B cell (primary cell): Measurements from ENCODE around the gene SPG7. TPM values are rescaled to one million over a fixed set of nuclear protein-coding genes. Genes with fewer than 3 reads are reported as not detected.

Experiments
- ATAC-seq: fragments of 200-7000 bp; cut with Tn5 transposase; one replicate; pipeline ENCODE4 v1.10.0; 2021; ENCODE audit warnings: low read depth, mild to moderate bottlenecking, moderate number of reproducible peaks, moderate library complexity
- CTCF ChIA-PET: fragments of 350-600 bp; sonication (Branson Sonifier 250); formaldehyde crosslinking; loops from one replicate; lab custom pipeline; 2021; ENCODE audit warnings: antibody characterized with exemption, inconsistent platforms; lab: Charles Lee
- POLR2A ChIA-PET: fragments of 350-600 bp; sonication (Branson Sonifier 250); formaldehyde crosslinking; loops from one replicate; lab custom pipeline; 2021; ENCODE audit warnings: antibody characterized with exemption; lab: Charles Lee
- DNase-seq: peaks from one replicate; pipeline ENCODE4 v3.0.0; 2013
- H2AFZ ChIP-seq: 2 replicates; pipeline ENCODE4 v1.6.1; 2012; ENCODE audit warnings: mild to moderate bottlenecking, low read depth, low read length; ENCODE audit not compliant: insufficient read depth, poor library complexity, severe bottlenecking
- H3K27ac ChIP-seq, 2 donors: 1 replicate in 1 of 2; 2 replicates in 1 of 2; pipeline ENCODE4 v1.5.1; 2012 to 2013; ENCODE audit warnings: low read length in 2 of 2, mild to moderate bottlenecking in 2 of 2, moderate library complexity in 1 of 2
- H3K27me3 ChIP-seq, 4 experiments: fragments of 200-600 bp in 1 of 4; sonication (generic) in 1 of 4; replicated peaks in 1 of 4; 1 replicate in 2 of 4; 2 replicates in 2 of 4; pipeline versions ENCODE4 v1.6.1 to v1.7.0; 2013 to 2016; ENCODE audit warnings: low read length in 3 of 4, mild to moderate bottlenecking in 2 of 4, mixed read lengths in 1 of 4, moderate library complexity in 1 of 4; ENCODE audit not compliant: insufficient read depth in 4 of 4, control insufficient read depth in 3 of 4; ENCODE audit errors: control extremely low read depth in 1 of 4
- H3K36me3 ChIP-seq, 2 experiments: replicated peaks in 1 of 2; 1 replicate in 1 of 2; 2 replicates in 1 of 2; pipeline versions ENCODE4 v1.6.1 to v1.7.1; 2013; ENCODE audit warnings: low read length in 1 of 2; ENCODE audit not compliant: insufficient read depth in 2 of 2, control insufficient read depth in 1 of 2; ENCODE audit errors: control extremely low read depth in 1 of 2, extremely low read depth in 1 of 2
- H3K4me1 ChIP-seq, 2 donors: fragments of 200-600 bp in 1 of 2; sonication (generic) in 1 of 2; 1 replicate in 1 of 2; 2 replicates in 1 of 2; pipeline versions ENCODE4 v1.5.1 to v1.6.1; 2013 to 2017; ENCODE audit warnings: low read length in 2 of 2; ENCODE audit not compliant: control insufficient read depth in 2 of 2, insufficient read depth in 2 of 2
- H3K4me2 ChIP-seq: replicated peaks from 2 replicates; pipeline ENCODE3; 2012; ENCODE audit warnings: mild to moderate bottlenecking, low read depth, low read length; ENCODE audit not compliant: poor library complexity, severe bottlenecking
- H3K4me3 ChIP-seq, 5 experiments: fragments of 200-600 bp in 1 of 5; sonication (generic) in 1 of 5; 1 replicate in 3 of 5; 2 replicates in 2 of 5; pipeline versions ENCODE4 v1.5.1 to v1.7.0; 2011 to 2016; ENCODE audit warnings: low read length in 4 of 5, mild to moderate bottlenecking in 4 of 5, low read depth in 2 of 5, control low read depth in 1 of 5, moderate library complexity in 1 of 5; ENCODE audit not compliant: insufficient read depth in 1 of 5; ENCODE audit errors: control extremely low read depth in 1 of 5, extremely low read depth in 1 of 5
- H3K79me2 ChIP-seq: fragments of 200-600 bp; sonication (generic); one replicate; pipeline ENCODE4 v1.6.0; 2016; ENCODE audit warnings: low read length; ENCODE audit not compliant: control insufficient read depth, insufficient read depth
- H3K9ac ChIP-seq: fragments of 200-600 bp; sonication (generic); 2 replicates; pipeline ENCODE4 v1.6.1; 2017; ENCODE audit warnings: mild to moderate bottlenecking, low read length, moderate library complexity
- H3K9me3 ChIP-seq, 3 donors: one replicate each; pipeline versions ENCODE4 v1.6.1 to v1.7.1; 2013; ENCODE audit warnings: low read length in 2 of 3; ENCODE audit not compliant: control insufficient read depth in 2 of 3, insufficient read depth in 1 of 3; ENCODE audit errors: control extremely low read depth in 1 of 3
- H4K20me1 ChIP-seq: 2 replicates; pipeline ENCODE4 v1.6.0; 2012; ENCODE audit warnings: mild to moderate bottlenecking, low read length; ENCODE audit not compliant: insufficient read depth, control insufficient read depth, poor library complexity, severe bottlenecking
- H3K27ac Mint-ChIP-seq: one replicate; pipeline ENCODE4 v1.8.0; 2021; ENCODE audit warnings: mixed read lengths
- H3K27me3 Mint-ChIP-seq: one replicate; pipeline ENCODE4 v1.8.0; 2021; ENCODE audit warnings: mixed read lengths
- H3K4me1 Mint-ChIP-seq: one replicate; pipeline ENCODE4 v1.8.0; 2021; ENCODE audit warnings: mixed read lengths
- H3K4me3 Mint-ChIP-seq: one replicate; pipeline ENCODE4 v1.8.0; 2021; ENCODE audit warnings: mixed read lengths
- H3K9me3 Mint-ChIP-seq: one replicate; pipeline ENCODE4 v1.8.0; 2022; ENCODE audit warnings: mixed read lengths; ENCODE audit not compliant: insufficient read depth
- EZH2 ChIP-seq: IDR thresholded peaks from 2 replicates; pipeline ENCODE4 v1.6.1; 2012; ENCODE audit warnings: borderline replicate concordance, low read depth, mild to moderate bottlenecking, moderate library complexity, low read length; ENCODE audit not compliant: insufficient read depth, poor library complexity, severe bottlenecking
- WGBS: methylation state at CpG from one replicate; pipeline ENCODE4 v1.1.5; 2013; ENCODE audit warnings: missing lambda C conversion rate; ENCODE audit not compliant: insufficient coverage; 5-methylcytosine and 5-hydroxymethylcytosine counted together
- intact Hi-C: fragments of 100-400 bp; cut with micrococcal nuclease; formaldehyde crosslinking; loops from one replicate; pipeline ENCODE4 v1.10.0; 2022
- polyA plus RNA-seq: library from polyadenylated mRNA; depleted of rRNA; stranded (reverse); fragments of >200 nt; gene quantifications from 2 replicates; pipeline ENCODE4 v1.2.3, GENCODE V29; 2012
- total RNA-seq, 2 donors: library from RNA; stranded (reverse); fragments of 120-200 nt in 1 of 2; gene quantifications; 1 replicate in 1 of 2; 2 replicates in 1 of 2; pipeline versions ENCODE4 v1.2.3 to v1.2.4, GENCODE V29; 2013 to 2022
- TF ChIP-seq, protein P1 (sequence below): fragments of 200-600 bp; IDR thresholded peaks from one replicate; pipeline ENCODE4 v1.8.0; 2022; ENCODE audit warnings: antibody characterized with exemption, mild to moderate bottlenecking

The SPG7 gene
- total and polyA plus RNA-seq, 2 donors (not counting 1 experiment from before 2014, with no cell fraction given), result 146 to 157 TPM

GRCh38 chr16:89478576-89479221 lies 29.5 kb upstream of the SPG7 start:
- H3K27ac ChIP-seq, result no peak overlapping the region
- peak overlapping the region; percentile 66 for H3K4me2 ChIP-seq
- H3K9ac ChIP-seq, result no peak overlapping the region
- no peaks in the 10 kb centered on the region for H3K27me3 Mint-ChIP-seq
- H3K27me3 ChIP-seq, result no peaks in the 10 kb centered on the region
- POLR2A ChIA-PET, result interaction anchor here (1.1 kb wide), 1 partner anchor 10 kb away, joined by 5 read pairs; no protein-coding TSS in a partner anchor
- no peak for ATAC-seq
- peak overlapping the region; percentile 46 for H3K27ac Mint-ChIP-seq
- H3K9me3 ChIP-seq, result no peaks in the 10 kb centered on the region
- 96% methylated on average over 13 of the region's 14 CpGs for WGBS
- no peaks in the 10 kb centered on the region for H3K9me3 Mint-ChIP-seq
- no peak overlapping the region for H3K4me3 ChIP-seq
- H3K4me3 Mint-ChIP-seq, result peak overlapping the region; percentile 50
- no peak for DNase-seq
- CTCF ChIA-PET, result interaction anchor here (1.1 kb wide), 1 partner anchor 9 kb away, joined by 3 read pairs; no protein-coding TSS in a partner anchor
- no peak overlapping the region for H2AFZ ChIP-seq
- peaks cover 72 to 86% of the 10 kb centered on the region in 2 donors for H3K4me1 ChIP-seq
- peaks cover 96% of the 10 kb centered on the region for H4K20me1 ChIP-seq
- TF ChIP-seq EZH2, result no peak
- TF ChIP-seq, protein P1, sequence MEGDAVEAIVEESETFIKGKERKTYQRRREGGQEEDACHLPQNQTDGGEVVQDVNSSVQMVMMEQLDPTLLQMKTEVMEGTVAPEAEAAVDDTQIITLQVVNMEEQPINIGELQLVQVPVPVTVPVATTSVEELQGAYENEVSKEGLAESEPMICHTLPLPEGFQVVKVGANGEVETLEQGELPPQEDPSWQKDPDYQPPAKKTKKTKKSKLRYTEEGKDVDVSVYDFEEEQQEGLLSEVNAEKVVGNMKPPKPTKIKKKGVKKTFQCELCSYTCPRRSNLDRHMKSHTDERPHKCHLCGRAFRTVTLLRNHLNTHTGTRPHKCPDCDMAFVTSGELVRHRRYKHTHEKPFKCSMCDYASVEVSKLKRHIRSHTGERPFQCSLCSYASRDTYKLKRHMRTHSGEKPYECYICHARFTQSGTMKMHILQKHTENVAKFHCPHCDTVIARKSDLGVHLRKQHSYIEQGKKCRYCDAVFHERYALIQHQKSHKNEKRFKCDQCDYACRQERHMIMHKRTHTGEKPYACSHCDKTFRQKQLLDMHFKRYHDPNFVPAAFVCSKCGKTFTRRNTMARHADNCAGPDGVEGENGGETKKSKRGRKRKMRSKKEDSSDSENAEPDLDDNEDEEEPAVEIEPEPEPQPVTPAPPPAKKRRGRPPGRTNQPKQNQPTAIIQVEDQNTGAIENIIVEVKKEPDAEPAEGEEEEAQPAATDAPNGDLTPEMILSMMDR, result no peak
- peaks cover 84% of the 10 kb centered on the region for H3K4me1 Mint-ChIP-seq
- peaks cover 100% of the 10 kb centered on the region for H3K79me2 ChIP-seq
- intact Hi-C loops, result no loop called here
- H3K36me3 ChIP-seq, result peaks cover 0 to 5% of the 10 kb centered on the region in 2 experiments

DNA sequence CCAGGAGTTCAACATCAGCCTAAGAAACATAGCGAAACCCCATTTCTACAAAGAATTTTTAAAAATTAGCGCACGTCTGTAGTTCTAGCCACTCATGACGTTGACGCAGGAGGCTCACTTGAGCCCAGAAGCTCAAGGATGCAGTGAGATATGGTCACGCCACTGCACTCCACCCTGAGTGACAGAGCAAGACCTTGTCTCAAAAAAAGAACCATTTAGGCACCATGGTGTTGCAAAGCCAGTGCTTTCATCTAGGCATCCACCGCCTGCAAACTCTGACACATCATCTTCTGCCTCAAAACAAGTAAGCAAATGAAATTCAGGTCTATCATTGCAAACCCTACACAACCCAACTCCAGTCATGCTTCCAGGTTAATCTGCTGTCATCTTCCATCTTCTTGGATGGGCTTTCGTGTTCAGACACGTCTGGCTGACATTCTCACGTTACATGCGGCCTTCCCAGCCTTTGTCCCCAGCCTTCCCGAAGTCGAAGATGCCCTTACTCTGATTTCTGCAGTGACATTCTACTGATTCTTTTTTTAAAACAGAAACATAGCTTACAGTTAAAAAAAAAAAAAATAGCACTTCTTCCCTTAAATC lies 26.7 kb upstream of the SPG7 start:
- ChIA-PET CTCF (no interaction called here), POLR2A (interaction anchor here (0.6 kb wide), 3 partner anchors 46 to 210 kb away, joined by 3 to 4 read pairs (median 4); no protein-coding TSS in a partner anchor)
- intact Hi-C loops, result loop anchor here (5.0 kb wide), 1 partner anchor 44 kb away; no protein-coding TSS in a partner anchor
- Histone ChIP-seq H3K4me3 (no peak overlapping the region), H3K4me2 (peak overlapping the region; percentile 73), H3K9ac (no peak overlapping the region), H4K20me1 (peaks cover 88% of the 10 kb centered on the region), H3K4me1 (peaks cover 85 to 86% of the 10 kb centered on the region in 2 donors), H3K36me3 (peaks cover 0 to 5% of the 10 kb centered on the region in 2 experiments), H3K27me3 (no peaks in the 10 kb centered on the region), H2AFZ (no peak overlapping the region), H3K79me2 (peaks cover 100% of the 10 kb centered on the region), H3K9me3 (no peaks in the 10 kb centered on the region), H3K27ac (no peak overlapping the region)
- H3K27ac Mint-ChIP-seq, result no peak overlapping the region
- WGBS, result 97% methylated on average over 13 of the region's 13 CpGs
- no peaks in the 10 kb centered on the region for H3K27me3 Mint-ChIP-seq
- peak overlapping the region; percentile 44 for H3K4me3 Mint-ChIP-seq
- ATAC-seq (no peak), DNase-seq (no peak)
- H3K4me1 Mint-ChIP-seq, result peaks cover 87% of the 10 kb centered on the region
- H3K9me3 Mint-ChIP-seq, result no peaks in the 10 kb centered on the region
- TF ChIP-seq, protein P1, result no peak
